HepG2 (cell line): ENCODE measurements around the gene FCRLA. TPM values are rescaled to one million over a fixed set of nuclear protein-coding genes. Genes with fewer than 3 reads are reported as not detected.

Experiments used
- EHMT2 ChIP-seq: fragments of 200-600 bp; sonication (generic); IDR thresholded peaks from 2 replicates; pipeline ENCODE4 v1.7.0; 2017; ENCODE audit warnings: antibody characterized with exemption, low read depth, low read length, borderline replicate concordance
- KLF9 ChIP-seq: IDR thresholded peaks from 2 replicates; pipeline ENCODE4 v1.6.1; 2016; ENCODE audit warnings: low read depth
- NFATC3 ChIP-seq: sonication (generic); formaldehyde crosslinking; IDR thresholded peaks from 2 replicates; pipeline ENCODE4 v1.5.1; 2020; ENCODE audit warnings: mild to moderate bottlenecking, missing genetic modification reagents
- RAD51 ChIP-seq: fragments of 450-650 bp; IDR thresholded peaks from 2 replicates; pipeline ENCODE4 v1.6.1; 2016; ENCODE audit warnings: borderline replicate concordance
- REPIN1 ChIP-seq: sonication (generic); formaldehyde crosslinking; IDR thresholded peaks from 2 replicates; pipeline ENCODE4 v1.8.0; 2022; ENCODE audit warnings: missing genetic modification reagents, low read depth, mild to moderate bottlenecking, borderline replicate concordance
- SOX13 ChIP-seq, 3 experiments: fragments of 450-650 bp in 1 of 3; sonication (generic) in 1 of 3; formaldehyde crosslinking in 1 of 3; IDR thresholded peaks in 2 of 3; conservative IDR thresholded peaks in 1 of 3; 2 replicates each; pipeline versions ENCODE4 v1.5.0 to v1.6.1; 2016 to 2020; ENCODE audit warnings: antibody characterized with exemption in 1 of 3, mild to moderate bottlenecking in 1 of 3, missing compliant biosample characterization in 1 of 3, missing genetic modification reagents in 1 of 3, moderate library complexity in 1 of 3
- TBX3 ChIP-seq: fragments of 450-650 bp; IDR thresholded peaks from 2 replicates; pipeline ENCODE4 v1.6.1; 2017; ENCODE audit warnings: antibody characterized with exemption, mild to moderate bottlenecking, inconsistent platforms, borderline replicate concordance
- TOE1 ChIP-seq: sonication (generic); formaldehyde crosslinking; IDR thresholded peaks from 2 replicates; pipeline ENCODE4 v1.4.0; 2020; ENCODE audit warnings: mild to moderate bottlenecking, missing genetic modification reagents
- U2AF1 ChIP-seq: fragments of 200-400 bp; formaldehyde crosslinking; optimal IDR thresholded peaks from 2 replicates; pipeline ENCODE3; 2017; ENCODE audit warnings: mild to moderate bottlenecking, low read depth, low read length
- ZNF136 ChIP-seq: sonication (generic); formaldehyde crosslinking; IDR thresholded peaks from 2 replicates; pipeline ENCODE4 v1.8.1; 2022; ENCODE audit warnings: low read depth, mild to moderate bottlenecking, moderate library complexity, missing genetic modification reagents
- ZNF232 ChIP-seq: sonication (generic); formaldehyde crosslinking; IDR thresholded peaks from 2 replicates; pipeline ENCODE4 v1.4.0; 2020; ENCODE audit warnings: missing genetic modification reagents, borderline replicate concordance
- ZNF468 ChIP-seq: sonication (generic); formaldehyde crosslinking; IDR thresholded peaks from 2 replicates; pipeline ENCODE4 v1.8.0; 2022; ENCODE audit warnings: mild to moderate bottlenecking, moderate library complexity, missing genetic modification reagents
- ZNF577 ChIP-seq: sonication (generic); formaldehyde crosslinking; IDR thresholded peaks from 2 replicates; pipeline ENCODE4 v1.4.0; 2020; ENCODE audit warnings: mild to moderate bottlenecking, low read depth, missing genetic modification reagents, borderline replicate concordance
- ZNF891 ChIP-seq: sonication (generic); formaldehyde crosslinking; IDR thresholded peaks from 2 replicates; pipeline ENCODE4 v1.5.0; 2020; ENCODE audit warnings: mild to moderate bottlenecking, missing genetic modification reagents
- polyA plus RNA-seq, 8 experiments: library from polyadenylated mRNA; depleted of rRNA in 3 of 8; stranded (reverse) in 7 of 8; unstranded in 1 of 8; fragments of >200 nt; fragmentation: Illumina TruSeq in 4 of 8; extraction: Trizol in 4 of 8; gene quantifications; 2 replicates each; pipeline versions ENCODE4 v1.2.1 to v1.2.3, GENCODE V29; 2011 to 2016; ENCODE audit warnings: low read depth in 4 of 8, missing spikeins in 1 of 8, mixed read lengths in 1 of 8; ENCODE audit not compliant: insufficient read depth in 1 of 8
- total RNA-seq, 5 experiments: library from RNA; depleted of rRNA; stranded (reverse); fragments of >200 nt; fragmentation: Illumina TruSeq; extraction: Trizol; gene quantifications; 2 replicates each; pipeline ENCODE4 v1.2.3, GENCODE V29; 2016; ENCODE audit warnings: low read depth in 1 of 5
- TF ChIP-seq, protein P1 (sequence below): IDR thresholded peaks from 2 replicates; pipeline ENCODE4 v1.6.1; 2016; ENCODE audit warnings: low read depth
- TF ChIP-seq, protein P2 (sequence below): sonication (generic); formaldehyde crosslinking; IDR thresholded peaks from 2 replicates; pipeline ENCODE4 v1.9.0; 2022; ENCODE audit warnings: low read depth, missing genetic modification reagents
- TF ChIP-seq, protein P3 (sequence below): sonication (generic); formaldehyde crosslinking; IDR thresholded peaks from 2 replicates; pipeline ENCODE4 v1.5.0; 2020; ENCODE audit warnings: missing genetic modification reagents
- TF ChIP-seq, protein P4 (sequence below): sonication (generic); formaldehyde crosslinking; IDR thresholded peaks from 2 replicates; pipeline ENCODE4 v1.4.0; 2020; ENCODE audit warnings: mild to moderate bottlenecking, missing genetic modification reagents, borderline replicate concordance
- TF ChIP-seq, protein P5 (sequence below): sonication (generic); formaldehyde crosslinking; IDR thresholded peaks from 2 replicates; pipeline ENCODE4 v1.4.0; 2020; ENCODE audit warnings: missing genetic modification reagents

Gene FCRLA
- total and polyA plus RNA-seq, 2 of the 13 experiments (the other 11 are each of a cell fraction or from before 2014, with no cell fraction given) = not detected

DNA sequence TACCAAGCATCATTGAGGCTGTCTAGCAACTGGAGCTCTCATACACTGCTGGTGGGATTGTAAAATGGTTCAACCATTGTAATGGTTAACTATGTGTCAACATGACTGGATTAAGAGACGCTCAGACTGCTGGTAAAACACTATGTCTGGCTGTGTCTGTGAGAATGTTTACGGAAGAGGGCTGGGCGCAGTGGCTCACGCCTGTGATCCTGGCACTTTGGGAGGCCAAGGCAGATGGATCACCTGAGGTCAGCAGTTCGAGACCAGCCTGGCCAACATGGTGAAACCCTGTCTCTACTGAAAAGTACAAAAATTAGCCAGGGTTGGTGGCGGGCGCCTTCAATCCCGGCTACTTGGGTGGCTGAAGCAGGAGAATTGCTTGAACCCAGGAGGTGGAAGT lies 4.8 kb upstream of the FCRLA start (continued):
- TF ChIP-seq, protein P1, sequence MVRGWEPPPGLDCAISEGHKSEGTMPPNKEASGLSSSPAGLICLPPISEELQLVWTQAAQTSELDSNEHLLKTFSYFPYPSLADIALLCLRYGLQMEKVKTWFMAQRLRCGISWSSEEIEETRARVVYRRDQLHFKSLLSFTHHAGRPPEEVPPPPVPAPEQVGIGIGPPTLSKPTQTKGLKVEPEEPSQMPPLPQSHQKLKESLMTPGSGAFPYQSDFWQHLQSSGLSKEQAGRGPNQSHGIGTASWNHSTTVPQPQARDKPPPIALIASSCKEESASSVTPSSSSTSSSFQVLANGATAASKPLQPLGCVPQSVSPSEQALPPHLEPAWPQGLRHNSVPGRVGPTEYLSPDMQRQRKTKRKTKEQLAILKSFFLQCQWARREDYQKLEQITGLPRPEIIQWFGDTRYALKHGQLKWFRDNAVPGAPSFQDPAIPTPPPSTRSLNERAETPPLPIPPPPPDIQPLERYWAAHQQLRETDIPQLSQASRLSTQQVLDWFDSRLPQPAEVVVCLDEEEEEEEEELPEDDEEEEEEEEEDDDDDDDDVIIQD (CRISPR knock-in tag) = peak; percentile 91
- TF ChIP-seq KLF9 (CRISPR knock-in tag) (no peak), TOE1 (CRISPR knock-in tag) (no peak), SOX13 (IDR thresholded peaks at IDR 0.05) (no peak), SOX13 (CRISPR knock-in tag; conservative IDR thresholded peaks at IDR 0.05 in 1 of 2, IDR thresholded peaks at IDR 0.05 in 1 of 2) (peak in 1 of 2 experiments; percentile 80; a peak in 2 of 4 replicates), REPIN1 (CRISPR knock-in tag) (peak; percentile 73; the same call in 1 of the 2 replicates), U2AF1 (no peak), ZNF468 (CRISPR knock-in tag) (no peak), ZNF232 (no peak), ZNF891 (no peak), RAD51 (no peak), ZNF577 (CRISPR knock-in tag) (no peak), ZNF136 (CRISPR knock-in tag) (no peak), NFATC3 (CRISPR knock-in tag) (no peak), TBX3 (0 out of 2 replicates have a peak, but pooled peaks have one; percentile 32), EHMT2 (peak; percentile 56; the same call in 1 of the 2 replicates)
- TF ChIP-seq, protein P2, sequence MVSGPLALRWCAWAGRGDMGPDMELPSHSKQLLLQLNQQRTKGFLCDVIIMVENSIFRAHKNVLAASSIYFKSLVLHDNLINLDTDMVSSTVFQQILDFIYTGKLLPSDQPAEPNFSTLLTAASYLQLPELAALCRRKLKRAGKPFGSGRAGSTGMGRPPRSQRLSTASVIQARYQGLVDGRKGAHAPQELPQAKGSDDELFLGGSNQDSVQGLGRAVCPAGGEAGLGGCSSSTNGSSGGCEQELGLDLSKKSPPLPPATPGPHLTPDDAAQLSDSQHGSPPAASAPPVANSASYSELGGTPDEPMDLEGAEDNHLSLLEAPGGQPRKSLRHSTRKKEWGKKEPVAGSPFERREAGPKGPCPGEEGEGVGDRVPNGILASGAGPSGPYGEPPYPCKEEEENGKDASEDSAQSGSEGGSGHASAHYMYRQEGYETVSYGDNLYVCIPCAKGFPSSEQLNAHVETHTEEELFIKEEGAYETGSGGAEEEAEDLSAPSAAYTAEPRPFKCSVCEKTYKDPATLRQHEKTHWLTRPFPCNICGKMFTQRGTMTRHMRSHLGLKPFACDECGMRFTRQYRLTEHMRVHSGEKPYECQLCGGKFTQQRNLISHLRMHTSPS (CRISPR knock-in tag) = no peak
- TF ChIP-seq, protein P3, sequence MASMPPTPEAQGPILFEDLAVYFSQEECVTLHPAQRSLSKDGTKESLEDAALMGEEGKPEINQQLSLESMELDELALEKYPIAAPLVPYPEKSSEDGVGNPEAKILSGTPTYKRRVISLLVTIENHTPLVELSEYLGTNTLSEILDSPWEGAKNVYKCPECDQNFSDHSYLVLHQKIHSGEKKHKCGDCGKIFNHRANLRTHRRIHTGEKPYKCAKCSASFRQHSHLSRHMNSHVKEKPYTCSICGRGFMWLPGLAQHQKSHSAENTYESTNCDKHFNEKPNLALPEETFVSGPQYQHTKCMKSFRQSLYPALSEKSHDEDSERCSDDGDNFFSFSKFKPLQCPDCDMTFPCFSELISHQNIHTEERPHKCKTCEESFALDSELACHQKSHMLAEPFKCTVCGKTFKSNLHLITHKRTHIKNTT (CRISPR knock-in tag) = no peak
- TF ChIP-seq, protein P4, sequence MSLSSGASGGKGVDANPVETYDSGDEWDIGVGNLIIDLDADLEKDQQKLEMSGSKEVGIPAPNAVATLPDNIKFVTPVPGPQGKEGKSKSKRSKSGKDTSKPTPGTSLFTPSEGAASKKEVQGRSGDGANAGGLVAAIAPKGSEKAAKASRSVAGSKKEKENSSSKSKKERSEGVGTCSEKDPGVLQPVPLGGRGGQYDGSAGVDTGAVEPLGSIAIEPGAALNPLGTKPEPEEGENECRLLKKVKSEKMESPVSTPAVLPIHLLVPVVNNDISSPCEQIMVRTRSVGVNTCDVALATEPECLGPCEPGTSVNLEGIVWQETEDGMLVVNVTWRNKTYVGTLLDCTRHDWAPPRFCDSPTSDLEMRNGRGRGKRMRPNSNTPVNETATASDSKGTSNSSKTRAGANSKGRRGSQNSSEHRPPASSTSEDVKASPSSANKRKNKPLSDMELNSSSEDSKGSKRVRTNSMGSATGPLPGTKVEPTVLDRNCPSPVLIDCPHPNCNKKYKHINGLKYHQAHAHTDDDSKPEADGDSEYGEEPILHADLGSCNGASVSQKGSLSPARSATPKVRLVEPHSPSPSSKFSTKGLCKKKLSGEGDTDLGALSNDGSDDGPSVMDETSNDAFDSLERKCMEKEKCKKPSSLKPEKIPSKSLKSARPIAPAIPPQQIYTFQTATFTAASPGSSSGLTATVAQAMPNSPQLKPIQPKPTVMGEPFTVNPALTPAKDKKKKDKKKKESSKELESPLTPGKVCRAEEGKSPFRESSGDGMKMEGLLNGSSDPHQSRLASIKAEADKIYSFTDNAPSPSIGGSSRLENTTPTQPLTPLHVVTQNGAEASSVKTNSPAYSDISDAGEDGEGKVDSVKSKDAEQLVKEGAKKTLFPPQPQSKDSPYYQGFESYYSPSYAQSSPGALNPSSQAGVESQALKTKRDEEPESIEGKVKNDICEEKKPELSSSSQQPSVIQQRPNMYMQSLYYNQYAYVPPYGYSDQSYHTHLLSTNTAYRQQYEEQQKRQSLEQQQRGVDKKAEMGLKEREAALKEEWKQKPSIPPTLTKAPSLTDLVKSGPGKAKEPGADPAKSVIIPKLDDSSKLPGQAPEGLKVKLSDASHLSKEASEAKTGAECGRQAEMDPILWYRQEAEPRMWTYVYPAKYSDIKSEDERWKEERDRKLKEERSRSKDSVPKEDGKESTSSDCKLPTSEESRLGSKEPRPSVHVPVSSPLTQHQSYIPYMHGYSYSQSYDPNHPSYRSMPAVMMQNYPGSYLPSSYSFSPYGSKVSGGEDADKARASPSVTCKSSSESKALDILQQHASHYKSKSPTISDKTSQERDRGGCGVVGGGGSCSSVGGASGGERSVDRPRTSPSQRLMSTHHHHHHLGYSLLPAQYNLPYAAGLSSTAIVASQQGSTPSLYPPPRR (CRISPR knock-in tag) = peak; percentile 76
- TF ChIP-seq, protein P5, sequence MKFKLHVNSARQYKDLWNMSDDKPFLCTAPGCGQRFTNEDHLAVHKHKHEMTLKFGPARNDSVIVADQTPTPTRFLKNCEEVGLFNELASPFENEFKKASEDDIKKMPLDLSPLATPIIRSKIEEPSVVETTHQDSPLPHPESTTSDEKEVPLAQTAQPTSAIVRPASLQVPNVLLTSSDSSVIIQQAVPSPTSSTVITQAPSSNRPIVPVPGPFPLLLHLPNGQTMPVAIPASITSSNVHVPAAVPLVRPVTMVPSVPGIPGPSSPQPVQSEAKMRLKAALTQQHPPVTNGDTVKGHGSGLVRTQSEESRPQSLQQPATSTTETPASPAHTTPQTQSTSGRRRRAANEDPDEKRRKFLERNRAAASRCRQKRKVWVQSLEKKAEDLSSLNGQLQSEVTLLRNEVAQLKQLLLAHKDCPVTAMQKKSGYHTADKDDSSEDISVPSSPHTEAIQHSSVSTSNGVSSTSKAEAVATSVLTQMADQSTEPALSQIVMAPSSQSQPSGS = peak; percentile 65; the same call in 1 of the 2 replicates
